NCI-H524 treated with DMSO at 0.1 percent for 48 hours (cell line): ENCODE data around the gene OR2A14.
A peak's percentile ranks its signal among the peaks of the same experiment; 100 is the strongest.
"Not testable (repeated sequence)": the region's sequence is repeated elsewhere in the genome, so short reads cannot be mapped to it uniquely, and the experiment has no call there.

Source experiments
- DNase-seq: peaks from one replicate; lab custom pipeline; 2025; lab: John Stamatoyannopoulos, UW

The OR2A14 gene, protein sequence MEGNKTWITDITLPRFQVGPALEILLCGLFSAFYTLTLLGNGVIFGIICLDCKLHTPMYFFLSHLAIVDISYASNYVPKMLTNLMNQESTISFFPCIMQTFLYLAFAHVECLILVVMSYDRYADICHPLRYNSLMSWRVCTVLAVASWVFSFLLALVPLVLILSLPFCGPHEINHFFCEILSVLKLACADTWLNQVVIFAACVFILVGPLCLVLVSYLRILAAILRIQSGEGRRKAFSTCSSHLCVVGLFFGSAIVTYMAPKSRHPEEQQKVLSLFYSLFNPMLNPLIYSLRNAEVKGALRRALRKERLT

DNA sequence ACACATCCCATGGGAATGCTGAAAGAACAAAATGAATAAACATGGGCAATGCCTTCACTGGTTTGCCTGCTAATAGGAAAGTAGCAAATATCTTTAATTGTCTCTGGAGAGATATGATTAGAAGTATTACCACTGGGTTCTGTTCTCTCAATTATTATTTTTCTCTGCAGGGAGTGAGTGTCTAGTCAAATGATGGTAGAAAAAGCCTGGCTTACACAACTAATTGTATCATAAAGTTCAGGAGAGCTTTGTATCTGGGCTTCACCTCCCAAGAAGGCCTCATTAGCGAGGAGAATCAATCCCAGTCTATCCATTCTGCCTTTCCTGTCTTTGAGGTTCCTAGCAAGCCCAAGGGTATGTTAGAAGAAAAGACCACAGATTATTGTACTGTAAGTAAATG is at the start of gene OR2A14:
TSS of gene OR2A14 (plus strand) at position 301 of the 400 bp plus-strand sequence. CDS start 5,937 bp downstream, outside the sequence.
- DNase-seq = no peak

DNA sequence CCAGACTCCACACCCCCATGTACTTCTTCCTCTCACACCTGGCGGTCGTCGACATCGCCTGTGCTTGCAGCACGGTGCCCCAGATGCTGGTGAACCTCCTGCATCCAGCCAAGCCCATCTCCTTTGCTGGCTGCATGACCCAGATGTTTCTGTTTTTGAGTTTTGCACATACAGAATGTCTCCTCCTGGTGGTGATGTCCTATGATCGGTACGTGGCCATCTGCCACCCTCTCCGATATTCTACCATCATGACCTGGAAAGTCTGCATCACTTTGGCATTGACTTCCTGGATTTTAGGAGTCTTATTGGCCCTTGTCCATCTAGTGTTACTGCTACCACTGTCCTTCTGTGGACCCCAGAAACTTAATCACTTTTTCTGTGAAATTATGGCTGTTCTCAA is 48.6 kb upstream of the OR2A14 start:
- DNase-seq = no peak

DNA sequence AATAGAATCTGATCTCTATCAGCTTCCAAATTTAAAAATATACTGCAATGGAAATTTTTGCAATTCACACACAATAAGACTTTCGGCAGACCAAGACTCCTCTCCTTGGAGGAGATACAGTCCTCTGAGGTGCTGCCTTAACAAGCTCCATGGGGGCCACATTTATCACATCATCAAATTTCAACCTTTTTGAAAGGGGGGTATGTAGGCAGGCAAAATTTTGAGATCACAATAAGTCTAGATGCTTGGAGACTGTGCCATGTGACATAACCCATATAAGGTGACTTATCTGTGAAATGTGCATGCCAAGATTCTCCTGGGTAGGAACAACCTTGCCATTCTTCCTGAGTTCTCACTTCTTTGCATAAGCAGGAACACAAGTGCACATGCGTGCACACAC is 37.0 kb upstream of the OR2A14 start, which contains the start of gene OR2A12:
TSS of gene OR2A12 (plus strand) at position 301 of the 400 bp plus-strand sequence. CDS start 8,830 bp downstream, outside the sequence.
- DNase-seq = no peak

DNA sequence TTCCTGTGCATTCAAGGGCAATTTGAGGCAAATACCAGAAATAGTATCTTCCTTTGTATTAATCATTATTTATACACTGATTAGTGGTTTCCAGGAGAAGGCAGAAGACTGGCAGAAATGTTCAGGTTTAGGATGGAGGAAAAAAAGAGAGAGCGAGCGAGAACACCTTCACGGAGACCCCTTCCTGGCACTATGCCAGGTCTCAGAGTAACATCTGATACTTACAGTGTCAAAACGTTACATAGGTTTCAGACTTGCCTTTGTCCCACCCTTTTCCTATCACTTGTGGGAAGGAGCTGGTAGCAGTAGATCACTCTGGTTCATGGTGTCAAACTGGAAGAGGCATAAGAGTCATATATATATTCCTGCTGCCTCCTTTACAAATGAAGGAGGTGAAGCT is 36.2 kb upstream of the OR2A14 start:
- DNase-seq = no peak

DNA sequence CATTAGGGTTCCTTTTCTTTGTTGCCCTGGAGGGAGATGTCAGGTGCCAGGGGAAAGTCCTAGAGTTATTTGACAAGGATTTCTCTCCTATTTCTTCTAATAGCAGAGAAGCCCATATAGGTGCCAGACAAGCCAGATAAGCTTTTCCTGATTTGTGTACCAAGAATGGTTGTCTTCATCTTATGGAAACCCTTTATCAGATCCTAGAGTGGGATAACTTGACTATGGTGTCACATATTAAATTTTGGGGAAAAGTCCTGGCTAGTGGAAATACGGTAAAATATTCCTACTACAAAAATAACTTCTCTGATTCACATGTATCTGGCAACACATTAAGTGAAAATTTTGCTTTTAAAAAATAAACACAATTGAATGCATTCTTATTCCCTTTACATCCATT is 35.7 kb upstream of the OR2A14 start:
- DNase-seq = no peak

DNA sequence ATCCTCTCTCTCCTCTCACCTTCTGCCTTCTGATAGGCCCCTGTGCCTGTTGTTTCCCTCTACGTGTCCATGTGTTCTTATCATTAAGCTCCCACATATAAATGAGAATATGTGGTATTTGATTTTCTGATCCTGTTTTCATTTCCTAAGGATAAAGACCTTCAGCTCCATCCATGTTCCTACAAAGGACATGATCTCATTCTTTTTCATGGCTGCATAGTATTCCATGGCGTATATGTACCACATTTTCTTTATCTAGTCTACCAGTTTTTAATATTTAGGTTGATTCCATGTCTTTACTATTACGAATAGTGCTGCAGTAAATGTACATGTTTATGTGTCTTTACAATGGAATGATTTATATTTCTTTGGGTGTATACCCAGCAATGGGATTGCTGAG is 32.3 kb upstream of the OR2A14 start:
- DNase-seq = no peak

DNA sequence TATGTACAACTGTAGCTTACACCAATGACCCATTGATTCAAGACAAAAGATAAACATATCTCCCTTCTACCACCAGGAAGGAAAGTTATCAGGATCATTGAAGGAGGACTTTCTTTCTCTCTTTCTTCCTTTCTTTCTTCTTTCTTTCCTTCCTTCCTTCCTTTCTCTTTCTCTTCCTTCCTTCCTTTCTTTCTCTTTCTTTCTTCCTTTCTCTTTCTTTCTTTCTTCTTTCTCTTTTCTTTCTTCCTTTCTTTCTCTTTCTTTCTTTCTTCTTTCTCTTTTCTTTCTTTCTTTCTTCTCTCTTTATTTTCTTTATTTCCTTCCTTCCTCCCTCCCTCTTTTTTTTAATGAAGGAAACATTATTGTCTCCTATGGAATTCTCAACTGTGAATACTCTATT is 24.2 kb upstream of the OR2A14 start:
- DNase-seq = no peak

DNA sequence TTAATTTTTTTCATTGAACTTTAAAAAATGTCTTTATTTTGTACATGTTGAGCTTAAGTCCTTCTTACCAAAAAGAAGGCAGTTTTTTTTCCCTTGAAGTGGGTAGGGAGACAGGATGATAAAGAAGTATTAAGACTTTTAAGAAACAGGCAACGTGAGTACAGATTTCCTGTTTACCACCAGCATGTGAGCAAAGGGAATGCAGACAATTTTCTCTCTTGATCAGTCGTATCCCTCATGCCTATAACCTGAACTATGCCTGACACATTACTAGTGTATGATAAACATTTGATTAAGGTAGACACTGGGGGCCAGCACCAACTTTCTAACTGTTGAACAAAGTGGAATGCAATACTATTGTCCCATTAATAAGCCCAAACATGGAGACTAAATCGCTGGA is 22.4 kb upstream of the OR2A14 start:
- DNase-seq = no peak

DNA sequence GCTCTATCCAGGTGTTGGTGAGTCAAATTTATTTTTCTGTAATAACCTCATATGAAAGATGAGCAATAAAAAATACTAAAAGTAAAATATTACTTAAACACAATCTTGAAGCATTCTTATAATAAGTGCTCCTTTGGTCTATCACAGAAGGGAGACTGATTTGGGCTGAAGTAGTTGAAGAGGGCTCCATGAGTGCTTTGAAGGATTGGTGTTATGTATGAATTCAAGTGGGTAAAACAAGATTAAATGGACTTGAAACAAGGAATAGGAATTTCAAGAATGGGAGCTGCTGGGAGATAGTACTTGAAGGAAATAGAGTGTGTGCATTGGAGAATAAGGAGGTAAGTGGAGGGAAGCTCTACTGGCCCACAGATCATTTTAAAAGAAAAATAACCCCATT is 20.9 kb upstream of the OR2A14 start:
- peak; percentile 68 for DNase-seq

DNA sequence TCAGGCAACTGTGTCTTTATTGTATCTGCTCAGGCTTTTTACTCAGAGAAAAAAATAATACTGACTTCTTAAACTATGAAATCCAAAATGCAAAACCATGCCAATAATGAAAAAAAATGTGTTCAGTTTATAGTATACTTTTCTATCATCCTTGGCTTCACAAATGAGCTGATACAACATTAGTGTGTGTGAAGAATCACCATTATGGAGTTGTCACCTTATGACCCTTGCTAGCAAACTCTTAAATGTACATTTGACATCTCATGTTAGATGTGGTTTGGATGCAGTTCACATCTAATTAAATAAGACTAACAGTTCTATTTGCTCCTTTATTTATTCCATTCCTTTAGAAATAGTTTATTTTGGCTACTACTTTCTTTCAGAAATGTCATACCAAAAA is 17.8 kb upstream of the OR2A14 start:
- no peak for DNase-seq

DNA sequence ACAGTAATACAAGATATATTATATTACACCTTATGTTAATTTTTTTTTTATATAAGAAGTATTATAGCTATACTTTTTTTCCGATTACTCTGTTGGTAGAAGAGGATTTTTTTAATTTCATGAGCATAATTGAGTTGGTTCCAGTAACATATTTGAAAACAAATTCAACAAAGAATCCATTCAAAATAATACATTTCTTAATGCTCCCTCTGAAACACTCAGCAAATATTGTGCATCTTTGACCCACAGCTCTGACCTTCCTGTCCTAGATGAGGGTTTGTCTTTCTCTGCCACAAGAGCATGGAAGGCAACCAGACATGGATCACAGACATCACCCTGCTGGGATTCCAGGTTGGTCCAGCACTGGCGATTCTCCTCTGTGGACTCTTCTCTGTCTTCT is 13.7 kb upstream of the OR2A14 start, which contains the start of gene OR2A2:
TSS of gene OR2A2 (plus strand) at position 301 of the 400 bp plus-strand sequence. CDS start at position 301, 0 bp downstream.
- no peak for DNase-seq

DNA sequence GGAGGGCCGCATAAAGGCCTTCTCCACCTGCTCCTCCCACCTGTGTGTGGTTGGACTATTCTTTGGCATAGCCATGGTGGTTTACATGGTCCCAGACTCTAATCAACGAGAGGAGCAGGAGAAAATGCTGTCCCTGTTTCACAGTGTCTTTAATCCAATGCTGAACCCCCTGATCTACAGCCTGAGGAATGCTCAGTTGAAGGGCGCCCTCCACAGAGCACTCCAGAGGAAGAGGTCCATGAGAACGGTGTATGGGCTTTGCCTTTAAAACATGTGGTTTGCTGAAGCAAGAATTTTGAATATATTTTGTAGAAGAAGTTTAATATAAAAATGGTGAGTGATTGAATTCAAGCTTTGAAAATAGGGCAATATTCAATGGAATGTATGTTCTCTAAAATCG is 12.7 kb upstream of the OR2A14 start:
- DNase-seq = no peak

DNA sequence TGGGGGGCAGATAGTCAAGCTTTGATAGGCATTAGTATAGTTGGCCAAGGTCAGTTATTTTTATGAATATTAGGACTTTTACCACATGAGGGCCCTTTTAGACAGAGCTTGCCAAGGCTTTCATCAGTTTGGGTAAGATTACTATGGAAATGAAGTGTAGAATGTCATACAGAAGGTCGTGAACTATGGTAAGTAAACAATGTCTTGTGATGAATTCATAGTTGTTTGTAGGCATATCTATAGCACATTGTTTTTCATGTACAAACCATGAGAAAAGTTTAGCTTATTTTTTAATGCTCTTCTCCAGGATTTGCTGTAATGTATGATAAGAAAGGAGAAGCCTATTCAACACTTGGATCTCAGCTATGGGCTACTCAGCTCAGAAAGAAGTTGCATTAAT is 9.3 kb upstream of the OR2A14 start:
- no peak for DNase-seq

DNA sequence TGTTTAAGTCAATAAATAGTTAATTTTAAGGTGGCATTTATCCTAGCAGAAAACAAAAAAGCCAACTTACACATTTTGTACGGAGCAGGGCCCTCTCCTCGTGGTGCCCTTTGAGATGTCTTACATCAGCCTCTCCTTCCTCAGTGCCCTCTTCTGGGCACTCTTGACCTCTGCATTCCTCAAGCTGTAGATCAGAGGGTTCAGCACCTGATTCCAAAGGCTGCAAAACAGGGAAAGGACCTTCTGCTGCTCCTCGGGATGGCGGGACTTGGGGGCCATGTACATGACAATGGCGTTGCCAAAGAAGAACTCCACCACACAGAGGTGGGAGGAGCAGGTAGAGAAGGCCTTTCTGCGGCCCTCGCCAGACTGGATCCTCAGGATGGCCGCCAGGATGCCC is 4.6 kb upstream of the OR2A14 start:
- DNase-seq = no peak

DNA sequence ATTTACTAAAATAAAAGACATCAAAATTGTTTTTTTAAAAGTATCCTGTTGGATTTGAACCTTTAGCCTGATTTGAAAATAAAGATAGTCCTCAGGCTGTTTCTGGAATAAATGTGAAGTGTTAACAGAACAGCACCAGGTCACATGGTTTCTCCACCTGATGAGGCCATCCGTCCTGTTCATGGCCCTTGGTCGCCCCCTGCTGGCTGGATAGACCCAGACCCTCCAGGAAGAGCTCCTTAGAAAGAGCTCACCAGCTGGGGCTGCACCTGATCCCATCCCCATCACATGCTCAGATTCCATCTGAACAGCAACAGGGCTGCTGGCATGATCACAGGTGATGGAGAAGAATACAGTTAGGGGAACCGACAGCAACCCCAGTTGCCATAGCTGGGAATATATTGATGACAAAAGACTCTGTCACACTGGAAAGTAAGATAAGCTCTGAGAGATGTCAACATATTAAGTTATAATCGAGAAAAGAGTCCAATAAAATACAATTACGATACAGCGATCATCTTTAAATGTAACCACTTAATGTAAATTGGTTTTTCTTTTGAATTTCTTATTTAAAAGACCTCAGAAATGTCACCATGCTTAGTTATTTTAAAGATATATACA is 4.8 kb downstream of the OR2A14 start:
- DNase-seq = peak; percentile 11

DNA sequence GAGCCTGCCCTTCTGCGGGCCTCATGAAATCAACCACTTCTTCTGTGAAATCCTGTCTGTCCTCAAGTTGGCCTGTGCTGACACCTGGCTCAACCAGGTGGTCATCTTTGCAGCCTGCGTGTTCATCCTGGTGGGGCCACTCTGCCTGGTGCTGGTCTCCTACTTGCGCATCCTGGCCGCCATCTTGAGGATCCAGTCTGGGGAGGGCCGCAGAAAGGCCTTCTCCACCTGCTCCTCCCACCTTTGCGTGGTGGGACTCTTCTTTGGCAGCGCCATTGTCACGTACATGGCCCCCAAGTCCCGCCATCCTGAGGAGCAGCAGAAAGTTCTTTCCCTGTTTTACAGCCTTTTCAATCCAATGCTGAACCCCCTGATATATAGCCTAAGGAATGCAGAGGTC is 6.6 kb downstream of the OR2A14 start:
- not testable (repeated sequence) for DNase-seq

DNA sequence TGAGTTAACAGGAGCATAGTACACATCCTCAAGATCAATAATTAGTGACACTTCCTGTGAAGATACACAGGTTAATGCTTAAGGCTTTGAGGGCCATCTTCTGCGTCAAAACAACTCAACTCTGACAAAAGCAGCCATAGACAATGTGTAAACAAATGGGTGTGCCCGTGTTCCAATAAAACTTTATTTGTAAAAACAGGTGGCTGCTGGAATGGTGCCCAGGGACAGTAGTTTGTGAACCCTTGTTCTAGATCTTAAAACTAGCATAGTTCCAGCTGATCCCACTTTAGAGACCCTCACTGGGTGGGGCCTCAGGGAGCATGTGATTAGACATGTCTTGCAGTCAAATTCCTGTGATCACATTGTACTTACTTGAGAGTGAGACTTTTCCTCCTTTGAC is 7.8 kb downstream of the OR2A14 start:
- no peak for DNase-seq

DNA sequence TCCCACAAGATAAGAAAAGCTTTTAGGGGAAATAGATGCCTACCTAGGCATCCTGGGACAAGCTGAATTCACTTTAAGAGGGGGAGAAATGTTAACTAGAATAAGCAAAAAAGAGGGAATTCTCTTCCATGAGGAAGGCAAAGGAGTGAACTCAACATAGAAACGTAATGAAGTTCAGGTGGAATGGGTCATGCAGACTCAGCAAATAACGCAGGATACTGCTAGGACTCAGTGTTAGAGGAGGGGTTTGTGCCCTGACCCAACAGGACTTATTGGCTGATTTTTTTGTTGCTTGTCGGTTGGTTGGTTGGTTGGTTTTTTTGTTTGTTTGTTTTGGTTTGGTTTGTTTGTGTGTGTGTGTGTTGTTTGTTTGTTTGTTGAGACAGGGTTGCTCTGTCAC is 9.3 kb downstream of the OR2A14 start:
- DNase-seq = no peak

DNA sequence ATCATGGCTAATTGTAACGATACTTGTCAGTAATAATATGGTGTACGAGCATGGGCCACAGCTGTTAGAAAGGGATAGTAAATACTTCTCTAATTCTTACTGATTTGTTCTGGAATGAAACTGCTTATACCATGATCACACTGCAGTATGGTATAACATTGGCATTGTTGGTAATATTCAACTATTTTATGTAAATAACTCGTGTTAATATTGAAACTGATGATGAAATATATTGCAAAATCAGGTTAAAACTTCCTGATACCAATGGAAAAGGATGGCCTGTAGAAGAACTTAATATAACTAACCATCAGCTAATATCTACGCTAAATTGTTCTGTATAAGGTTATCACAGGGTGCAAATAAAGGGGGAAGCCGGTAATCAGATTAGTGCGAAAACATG is 10.3 kb downstream of the OR2A14 start:
- no peak for DNase-seq

DNA sequence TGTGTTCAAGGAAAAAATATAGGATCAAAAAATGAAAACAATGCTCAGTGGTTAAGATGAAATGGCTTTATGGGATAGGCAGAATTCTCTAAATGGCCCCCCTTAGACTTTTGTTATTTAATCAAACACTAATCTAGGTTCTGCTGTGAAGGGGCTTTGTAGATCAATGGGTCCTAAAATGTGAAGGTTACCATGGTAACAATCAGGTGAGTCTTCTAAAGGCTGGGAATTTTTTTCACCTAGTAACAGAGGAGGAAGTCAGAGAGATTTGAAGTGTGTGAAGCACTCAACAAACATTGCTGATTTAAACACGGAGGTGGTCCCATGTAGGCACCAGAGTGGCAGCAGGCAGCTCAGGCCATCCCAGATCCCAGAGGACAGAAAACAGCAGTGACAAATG is 11.1 kb downstream of the OR2A14 start:
- DNase-seq = no peak

DNA sequence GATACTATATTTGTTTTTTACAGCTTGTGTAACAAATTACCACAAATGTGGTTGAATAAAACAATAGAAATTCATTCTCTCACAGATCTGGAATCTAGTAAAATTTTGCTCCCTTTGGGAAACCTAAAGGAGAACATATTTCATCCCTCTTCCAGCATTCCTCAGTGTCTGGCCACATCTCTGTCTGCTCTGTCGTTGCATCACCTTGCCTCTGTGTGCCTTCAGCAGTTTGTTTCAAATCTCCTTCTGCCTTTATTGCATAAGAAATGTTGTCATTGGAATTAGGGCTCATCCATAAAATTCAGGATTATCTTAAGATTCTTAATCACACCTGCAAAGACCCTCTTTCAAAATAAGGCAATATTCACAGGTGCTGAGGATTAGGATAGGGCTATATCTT is 14.5 kb downstream of the OR2A14 start:
- no peak for DNase-seq

DNA sequence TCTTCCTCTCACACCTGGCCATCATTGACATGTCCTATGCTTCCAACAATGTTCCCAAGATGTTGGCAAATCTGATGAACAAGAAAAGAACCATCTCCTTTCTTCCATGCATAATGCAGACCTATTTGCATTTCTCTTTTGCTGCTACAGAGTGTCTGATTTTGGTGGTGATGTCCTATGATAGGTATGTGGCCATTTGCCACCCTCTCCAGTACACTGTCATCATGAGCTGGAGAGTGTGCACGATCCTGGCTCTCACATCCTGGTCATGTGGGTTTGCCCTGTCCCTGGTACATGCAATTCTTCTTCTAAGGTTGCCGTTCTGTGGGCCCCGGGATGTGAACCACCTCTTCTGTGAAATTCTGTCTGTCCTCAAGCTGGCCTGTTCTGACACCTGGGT is 19.2 kb downstream of the OR2A14 start:
- no peak for DNase-seq

DNA sequence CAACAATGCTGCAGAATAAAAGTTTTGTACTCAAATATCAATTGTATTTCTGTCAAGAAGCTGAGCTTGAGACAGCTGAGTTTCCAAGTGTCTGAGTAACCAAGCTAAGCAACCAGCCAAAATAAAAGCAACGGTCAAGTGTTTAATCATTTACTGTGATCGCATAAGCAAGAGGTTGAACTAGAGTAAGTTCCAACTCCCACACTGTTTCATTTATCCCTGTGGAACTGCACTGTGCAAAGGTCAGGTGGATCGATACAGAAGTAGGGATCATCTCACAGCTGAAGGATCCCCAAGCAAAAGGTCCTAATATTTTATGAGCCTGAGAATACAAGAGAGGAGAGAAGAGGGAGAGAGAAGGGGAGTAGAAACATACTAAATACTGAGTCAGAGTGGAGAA is 21.4 kb downstream of the OR2A14 start:
- no peak for DNase-seq
